ENCODE measurements around the gene KRT222. TPM values are rescaled to one million over a fixed set of nuclear protein-coding genes. Genes with fewer than 3 reads are reported as not detected.

Gene KRT222
- total RNA-seq, 4 donors from 2014 or later, result not detected

DNA sequence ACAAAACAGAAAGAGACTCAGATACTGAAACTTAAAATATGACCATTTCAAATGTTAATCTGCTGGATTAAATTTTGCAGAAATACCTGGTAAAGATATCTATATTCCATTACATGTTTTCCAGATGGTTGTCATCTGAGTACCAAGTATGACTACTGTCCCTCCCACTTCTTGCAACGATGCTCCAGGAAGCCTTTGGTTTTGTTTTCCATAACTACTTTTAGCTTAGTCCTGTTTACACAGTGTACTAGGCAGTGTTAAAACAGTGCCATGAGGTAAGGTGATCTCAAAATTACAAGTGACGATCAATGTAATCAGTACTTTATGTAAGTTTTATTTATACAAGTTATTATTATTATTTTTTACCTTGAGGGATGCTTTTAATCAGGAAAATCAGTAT is 35.1 kb downstream of the KRT222 start:
- H3K4me1 ChIP-seq, result no peaks in the 10 kb centered on the region
- no peaks in the 10 kb centered on the region for H3K9me3 ChIP-seq
- peaks cover 2 to 72% of the 10 kb centered on the region in 2 donors for H3K36me3 ChIP-seq
- DNase-seq (no peak), ATAC-seq (peak in 1 of 2 donors; percentile 54)
- no peak overlapping the region for H3K4me3 ChIP-seq
- H3K27me3 ChIP-seq, result no peaks in the 10 kb centered on the region
- intact Hi-C loops (cut with DNase I; ENCODE audit: low total_unique reads) (no loop called here), in situ Hi-C loops (cut with MboI; ENCODE audit: low sequenced_read_pairs in 4 of 4) (loop anchor here in 1 of 4 donors (10.0 kb wide), 1 partner anchor 165 kb away; the partner anchor contains the start of gene KRT28)
- peak overlapping the region in 1 of 4 donors; percentile 6 for H3K27ac ChIP-seq
- TF ChIP-seq POLR2A (IDR thresholded peaks at IDR 0.05), result no peak
- TF ChIP-seq, protein P1, sequence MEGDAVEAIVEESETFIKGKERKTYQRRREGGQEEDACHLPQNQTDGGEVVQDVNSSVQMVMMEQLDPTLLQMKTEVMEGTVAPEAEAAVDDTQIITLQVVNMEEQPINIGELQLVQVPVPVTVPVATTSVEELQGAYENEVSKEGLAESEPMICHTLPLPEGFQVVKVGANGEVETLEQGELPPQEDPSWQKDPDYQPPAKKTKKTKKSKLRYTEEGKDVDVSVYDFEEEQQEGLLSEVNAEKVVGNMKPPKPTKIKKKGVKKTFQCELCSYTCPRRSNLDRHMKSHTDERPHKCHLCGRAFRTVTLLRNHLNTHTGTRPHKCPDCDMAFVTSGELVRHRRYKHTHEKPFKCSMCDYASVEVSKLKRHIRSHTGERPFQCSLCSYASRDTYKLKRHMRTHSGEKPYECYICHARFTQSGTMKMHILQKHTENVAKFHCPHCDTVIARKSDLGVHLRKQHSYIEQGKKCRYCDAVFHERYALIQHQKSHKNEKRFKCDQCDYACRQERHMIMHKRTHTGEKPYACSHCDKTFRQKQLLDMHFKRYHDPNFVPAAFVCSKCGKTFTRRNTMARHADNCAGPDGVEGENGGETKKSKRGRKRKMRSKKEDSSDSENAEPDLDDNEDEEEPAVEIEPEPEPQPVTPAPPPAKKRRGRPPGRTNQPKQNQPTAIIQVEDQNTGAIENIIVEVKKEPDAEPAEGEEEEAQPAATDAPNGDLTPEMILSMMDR (IDR thresholded peaks at IDR 0.05 in 4 of 5, conservative IDR thresholded peaks at IDR 0.05 in 1 of 5), result no peak

DNA sequence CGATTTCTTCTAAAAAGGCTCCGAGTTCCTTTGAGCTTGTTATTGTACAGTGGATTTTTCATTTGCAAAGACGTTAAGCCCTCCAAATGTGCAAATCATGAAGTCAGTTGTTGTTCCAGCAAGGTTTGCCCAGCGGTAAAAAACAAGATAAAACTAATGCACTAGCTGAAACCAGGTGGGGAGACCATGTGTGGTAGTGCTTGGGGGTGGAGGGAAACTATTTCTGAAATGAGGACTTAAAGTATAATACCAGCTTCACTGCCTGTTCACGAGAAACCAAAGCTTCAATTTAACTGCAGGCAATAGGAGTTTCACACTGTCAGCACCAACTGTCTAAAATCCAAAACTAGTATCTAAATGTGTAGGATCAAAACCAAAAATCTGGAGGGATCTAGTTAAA is 39.7 kb downstream of the KRT222 start:
- ATAC-seq (no peak), DNase-seq (no peak)
- no peaks in the 10 kb centered on the region for H3K4me1 ChIP-seq
- no peak overlapping the region for H3K4me3 ChIP-seq
- no peaks in the 10 kb centered on the region for H3K9me3 ChIP-seq
- in situ Hi-C loops (cut with MboI; ENCODE audit: low sequenced_read_pairs in 4 of 4), result loop anchor here in 1 of 4 donors (10.0 kb wide), 1 partner anchor 169 kb away; the partner anchor contains the start of gene KRT28
- H3K27me3 ChIP-seq, result peaks cover 0 to 10% (median 0%) of the 10 kb centered on the region in 3 donors
- H3K27ac ChIP-seq, result no peak overlapping the region
- intact Hi-C loops (cut with DNase I; ENCODE audit: low total_unique reads), result no loop called here
- peaks cover 0 to 28% of the 10 kb centered on the region in 2 donors for H3K36me3 ChIP-seq
- TF ChIP-seq, protein P1 (IDR thresholded peaks at IDR 0.05 in 4 of 5, conservative IDR thresholded peaks at IDR 0.05 in 1 of 5), result no peak
- TF ChIP-seq POLR2A (IDR thresholded peaks at IDR 0.05), result no peak

DNA sequence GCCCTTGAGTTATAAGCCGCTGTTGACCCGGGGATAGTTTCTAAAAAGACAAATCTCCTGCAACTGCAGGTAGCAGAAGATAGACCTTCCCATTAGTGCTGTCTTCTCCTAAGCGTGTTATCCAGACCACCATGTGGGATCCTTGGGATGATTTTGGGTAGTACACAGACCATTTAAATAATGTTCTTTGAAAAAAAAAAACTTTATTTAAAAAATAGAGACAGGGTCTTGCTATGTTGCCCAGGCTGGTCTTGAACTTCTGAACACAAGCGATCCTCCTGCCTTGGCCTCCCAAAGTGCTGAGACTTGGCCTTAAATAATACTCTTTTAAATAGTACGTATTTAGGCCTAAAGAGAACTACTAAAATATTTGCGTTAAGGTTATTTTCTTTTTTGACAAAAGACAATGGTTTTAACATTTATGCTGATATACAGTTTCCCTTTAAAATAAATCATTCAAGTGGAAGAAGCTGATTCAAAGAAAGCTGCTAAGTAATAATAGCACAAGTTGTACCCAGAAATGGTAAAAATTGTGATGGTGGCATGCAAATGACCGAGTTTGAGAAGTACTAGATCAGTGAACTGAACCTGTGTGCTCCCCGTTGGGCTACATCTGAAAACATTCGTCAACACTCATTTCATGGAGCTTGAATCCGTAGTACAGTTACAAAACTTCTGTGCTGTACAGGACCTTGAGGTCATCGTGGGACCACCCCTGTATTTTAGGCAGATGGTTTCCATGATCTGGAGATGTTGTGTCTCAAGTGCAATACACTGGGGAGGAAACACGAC is 41.4 kb downstream of the KRT222 start:
- TF ChIP-seq, protein P1 (IDR thresholded peaks at IDR 0.05 in 4 of 5, conservative IDR thresholded peaks at IDR 0.05 in 1 of 5), result no peak
- TF ChIP-seq POLR2A (IDR thresholded peaks at IDR 0.05), result no peak
- Histone ChIP-seq H3K27ac (no peak overlapping the region), H3K4me3 (no peak overlapping the region), H3K4me1 (peaks cover 0 to 7% of the 10 kb centered on the region in 2 donors), H3K27me3 (peaks cover 0 to 23% (median 7%) of the 10 kb centered on the region in 3 donors), H3K36me3 (peaks cover 0 to 14% of the 10 kb centered on the region in 2 donors), H3K9me3 (no peaks in the 10 kb centered on the region)
- ATAC-seq, result no peak
- in situ Hi-C loops (cut with MboI; ENCODE audit: low sequenced_read_pairs in 4 of 4), result loop anchor here in 2 of 4 donors (10.0 to 25.0 kb wide), 2 partner anchors 171 to 1039 kb away; partner anchors contain the start of gene KRT28 (in 1 of the 2)
- DNase-seq, result no peak
- intact Hi-C loops (cut with DNase I; ENCODE audit: low total_unique reads), result no loop called here

DNA sequence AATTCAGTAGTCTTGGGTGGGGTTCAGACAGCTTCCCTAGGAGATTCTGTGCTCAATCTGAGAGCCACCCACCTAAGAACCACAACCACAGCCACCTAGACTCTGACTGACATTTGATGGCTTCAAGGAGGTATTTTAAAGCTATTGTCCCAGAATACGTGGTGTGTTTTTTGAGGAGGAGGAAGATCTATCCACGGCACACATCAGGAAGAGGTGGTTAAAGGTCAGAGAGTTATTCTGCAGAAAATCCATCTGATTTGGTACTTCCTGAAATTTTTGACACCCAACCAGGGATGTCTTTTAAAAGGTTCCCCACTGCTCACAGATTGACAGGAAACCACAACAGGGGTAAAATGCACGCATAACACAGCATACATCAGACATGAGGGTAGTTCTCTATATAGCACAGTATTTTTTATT is 42.5 kb downstream of the KRT222 start:
- in situ Hi-C loops (cut with MboI; ENCODE audit: low sequenced_read_pairs in 4 of 4) (loop anchor here in 2 of 4 donors (10.0 to 25.0 kb wide), 2 partner anchors 172 to 1040 kb away; partner anchors contain the start of gene KRT28 (in 1 of the 2)), intact Hi-C loops (cut with DNase I; ENCODE audit: low total_unique reads) (no loop called here)
- no peak overlapping the region for H3K4me3 ChIP-seq
- peaks cover 10 to 34% (median 16%) of the 10 kb centered on the region in 3 donors for H3K27me3 ChIP-seq
- H3K36me3 ChIP-seq, result peaks cover 0 to 5% of the 10 kb centered on the region in 2 donors
- TF ChIP-seq POLR2A (IDR thresholded peaks at IDR 0.05), result no peak
- TF ChIP-seq, protein P1 (IDR thresholded peaks at IDR 0.05 in 4 of 5, conservative IDR thresholded peaks at IDR 0.05 in 1 of 5), result no peak
- H3K4me1 ChIP-seq, result peaks cover 0 to 7% of the 10 kb centered on the region in 2 donors
- H3K9me3 ChIP-seq, result no peaks in the 10 kb centered on the region
- no peak overlapping the region for H3K27ac ChIP-seq
- no peak for ATAC-seq
- no peak for DNase-seq
